Measurements from ENCODE around the gene OR52B2. TPM values are rescaled to one million over a fixed set of nuclear protein-coding genes. Genes with fewer than 3 reads are reported as not detected.

The OR52B2 gene
- total RNA-seq, 1 experiment from 2014 or later = not detected

DNA sequence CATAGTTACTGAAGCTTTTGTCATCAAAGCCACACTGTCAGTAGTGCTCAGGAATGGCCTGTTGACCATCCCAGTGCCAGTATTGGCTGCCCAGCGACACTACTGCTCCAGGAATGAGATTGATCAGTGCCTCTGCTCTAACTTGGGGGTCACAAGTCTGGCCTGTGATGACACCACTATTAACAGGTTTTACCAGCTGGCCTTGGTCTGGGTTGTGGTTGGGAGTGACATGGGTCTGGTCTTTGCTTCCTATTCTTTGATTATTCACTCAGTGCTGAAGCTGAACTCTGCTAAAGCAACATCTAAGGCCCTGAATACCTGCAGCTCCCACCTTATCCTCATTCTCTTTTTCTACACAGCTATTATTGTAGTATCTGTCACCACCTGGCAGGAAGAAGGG is 41.1 kb downstream of the OR52B2 start:
- no peak for DNase-seq (ENCODE audit: low read depth in 1 of 2, low spot score in 2 of 2)
- H3K27ac ChIP-seq = no peak overlapping the region

DNA sequence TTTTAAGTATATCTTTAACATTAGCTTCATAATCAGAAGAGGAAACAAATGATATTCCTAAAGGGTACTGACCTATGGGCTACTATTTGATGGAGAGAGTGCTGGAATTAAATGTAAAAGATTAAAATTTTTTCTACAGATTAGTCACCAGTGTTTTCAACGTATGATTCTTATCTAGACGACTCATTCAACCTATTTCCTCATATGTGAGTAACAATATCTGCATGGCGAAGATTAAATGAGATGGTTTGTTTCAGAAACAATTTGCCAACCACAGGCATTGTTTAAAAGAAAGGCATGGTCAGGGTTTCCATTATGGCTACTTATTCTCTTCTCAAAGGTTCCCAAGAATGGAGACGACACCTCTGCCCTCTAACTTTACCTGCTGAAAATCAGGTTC is 42.2 kb downstream of the OR52B2 start:
- Histone ChIP-seq H3K4me3 (no peak overlapping the region), H3K36me3 (no peaks in the 10 kb centered on the region), H3K4me1 (replicated peaks) (no peaks in the 10 kb centered on the region), H3K9me3 (replicated peaks) (no peaks in the 10 kb centered on the region), H3K27me3 (replicated peaks) (no peaks in the 10 kb centered on the region), H3K27ac (no peak overlapping the region)
- DNase-seq (ENCODE audit: low read depth in 1 of 2, low spot score in 2 of 2) = no peak

More for the DNA sequence above, 41.1 kb downstream of the OR52B2 start:
- Histone ChIP-seq H3K4me3 (no peak overlapping the region), H3K36me3 (no peaks in the 10 kb centered on the region), H3K27me3 (replicated peaks) (no peaks in the 10 kb centered on the region), H3K9me3 (replicated peaks) (no peaks in the 10 kb centered on the region), H3K4me1 (replicated peaks) (no peaks in the 10 kb centered on the region)

DNA sequence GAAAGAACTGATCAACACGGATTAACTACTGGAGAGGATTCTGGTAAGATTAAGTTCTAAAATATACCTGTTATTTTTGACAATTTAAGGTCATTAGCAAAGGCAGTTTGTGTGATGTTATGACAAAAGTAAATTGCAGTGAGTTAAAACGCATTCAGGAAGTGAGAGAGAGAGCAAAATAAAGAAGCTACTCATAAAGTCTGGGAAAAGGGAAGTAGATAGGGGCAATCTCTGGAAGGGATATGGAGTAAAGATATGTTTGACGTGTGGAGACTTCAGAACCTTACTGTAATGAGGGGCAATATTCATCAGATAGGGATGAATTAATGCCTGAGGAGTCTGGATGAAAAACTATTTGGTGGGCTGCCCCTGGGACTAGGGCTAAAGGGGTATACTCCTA is 45.9 kb downstream of the OR52B2 start:
- Histone ChIP-seq H3K27ac (no peak overlapping the region), H3K9me3 (replicated peaks) (no peaks in the 10 kb centered on the region), H3K36me3 (no peaks in the 10 kb centered on the region), H3K4me3 (no peak overlapping the region), H3K4me1 (replicated peaks) (no peaks in the 10 kb centered on the region), H3K27me3 (replicated peaks) (no peaks in the 10 kb centered on the region)
- DNase-seq (ENCODE audit: low read depth in 1 of 2, low spot score in 2 of 2) = no peak

Other genes starting within 250 kb of the OR52B2 start
- gene OR56A3, start 228.1 kb downstream of the OR52B2 start, total RNA-seq (2014; rRNA removed; shearing (Covaris generic)) = not detected in 2 replicates
- not detected in 2 replicates for gene OR56A5, start 201.8 kb downstream of the OR52B2 start, total RNA-seq (2014; rRNA removed; shearing (Covaris generic))
- gene OR52L1, start 183.3 kb downstream of the OR52B2 start, total RNA-seq (2014; rRNA removed; shearing (Covaris generic)) = not detected in 2 replicates
- gene OR56A4, start 163.4 kb downstream of the OR52B2 start, total RNA-seq (2014; rRNA removed; shearing (Covaris generic)) = not detected in 2 replicates
- not detected in 2 replicates for gene OR56A1, start 139.6 kb downstream of the OR52B2 start, total RNA-seq (2014; rRNA removed; shearing (Covaris generic))
- not detected in 2 replicates for gene OR56B4, start 62.6 kb downstream of the OR52B2 start, total RNA-seq (2014; rRNA removed; shearing (Covaris generic))
- gene OR52W1, start 28.9 kb upstream of the OR52B2 start, total RNA-seq (2014; rRNA removed; shearing (Covaris generic)) = not detected in 2 replicates
- not detected in 2 replicates for gene C11orf42, start 35.2 kb upstream of the OR52B2 start, total RNA-seq (2014; rRNA removed; shearing (Covaris generic))
- gene FHIP1B, start 64.3 kb upstream of the OR52B2 start, total RNA-seq (2014; rRNA removed; shearing (Covaris generic)) = 5.6 and 10.0 TPM in 2 replicates
- gene CNGA4, start 68.8 kb upstream of the OR52B2 start, total RNA-seq (2014; rRNA removed; shearing (Covaris generic)) = not detected in 2 replicates
- gene CCKBR, start 89.5 kb upstream of the OR52B2 start, total RNA-seq (2014; rRNA removed; shearing (Covaris generic)) = not detected in 2 replicates
- 174 and 307 TPM in 2 replicates for gene CAVIN3, start 150.2 kb upstream of the OR52B2 start, total RNA-seq (2014; rRNA removed; shearing (Covaris generic))
- gene SMPD1, start 220.1 kb upstream of the OR52B2 start, total RNA-seq (2014; rRNA removed; shearing (Covaris generic)) = 38.9 and 57.9 TPM in 2 replicates
- gene APBB1, start 248.8 kb upstream of the OR52B2 start, total RNA-seq (2014; rRNA removed; shearing (Covaris generic)) = 12.0 and 17.1 TPM in 2 replicates

Data from SJSA1 (cell line).